Mesodermal cell (in vitro differentiated cells): ENCODE results near the gene KCNT1. TPM values are rescaled to one million over a fixed set of nuclear protein-coding genes. Genes with fewer than 3 reads are reported as not detected.

Experiments
- H3K27ac ChIP-seq: 2 replicates; pipeline ENCODE4 v1.7.0; 2013; ENCODE audit warnings: mild to moderate bottlenecking, low read depth, low read length, moderate library complexity; ENCODE audit not compliant: severe bottlenecking
- H3K36me3 ChIP-seq: 2 replicates; pipeline ENCODE4 v1.7.1; 2013; ENCODE audit warnings: mild to moderate bottlenecking, low read length, moderate library complexity; ENCODE audit not compliant: control insufficient read depth, insufficient read depth
- H3K4me1 ChIP-seq: one replicate; pipeline ENCODE4 v1.7.1; 2013; ENCODE audit warnings: mild to moderate bottlenecking, low read length; ENCODE audit not compliant: insufficient read depth, control insufficient read depth, poor library complexity, severe bottlenecking
- H3K4me3 ChIP-seq: 2 replicates; pipeline ENCODE4 v1.7.0; 2013; ENCODE audit warnings: low read length, control low read depth, mild to moderate bottlenecking; ENCODE audit not compliant: insufficient read depth, poor library complexity, severe bottlenecking; ENCODE audit errors: extremely low read depth
- H3K9me3 ChIP-seq: 2 replicates; pipeline ENCODE4 v1.7.1; 2013; ENCODE audit warnings: mild to moderate bottlenecking, low read length, moderate library complexity; ENCODE audit not compliant: control insufficient read depth
- WGBS, 2 experiments: methylation state at CpG; one replicate each; pipeline ENCODE4 v1.1.5; 2013; ENCODE audit warnings: missing lambda C conversion rate in 2 of 2; ENCODE audit not compliant: insufficient coverage in 2 of 2; 5-methylcytosine and 5-hydroxymethylcytosine counted together
- polyA plus RNA-seq, 2 experiments: library from polyadenylated mRNA; stranded (reverse); fragments of 50-300 nt; gene quantifications; one replicate each; pipeline ENCODE4 v1.2.3, GENCODE V29; 2013

KCNT1 gene
- polyA plus RNA-seq (2013, experiment 1 of 2): 0.07 TPM
- polyA plus RNA-seq (2013, experiment 2 of 2): not detected

- Histone ChIP-seq H3K4me1 (no peaks in the 10 kb centered on the region), H3K4me3 (peak within 1 kb of the TSS; percentile 18), H3K9me3 (no peaks in the 10 kb centered on the region), H3K36me3 (no peaks in the 10 kb centered on the region), H3K27ac (no peak within 1 kb of the TSS)
- WGBS, 2 experiments: 6 to 17% methylated on average over 37 to 40 of the region's 66 CpGs
These were observed at the start of gene KCNT1 for GRCh38 chr9:135701959-135702721. KCNT1 (plus strand) TSS chr9:135702185; CDS start chr9:135702259, 74 bp downstream.

- Histone ChIP-seq H3K9me3 (peaks cover 21% of the 10 kb centered on the region), H3K4me3 (no peak overlapping the region), H3K4me1 (no peaks in the 10 kb centered on the region), H3K36me3 (no peaks in the 10 kb centered on the region), H3K27ac (no peak overlapping the region)
- WGBS, 2 experiments: 92 to 94% methylated on average over 6 to 8 of the region's 8 CpGs
These were observed 46.7 kb upstream of the KCNT1 start for GRCh38 chr9:135655317-135655716.

- 84 to 90% methylated on average over 13 to 15 of the region's 15 CpGs for WGBS, 2 experiments
- Histone ChIP-seq H3K4me1 (peaks cover 7% of the 10 kb centered on the region), H3K27ac (no peak overlapping the region), H3K9me3 (peaks cover 6% of the 10 kb centered on the region), H3K36me3 (no peaks in the 10 kb centered on the region), H3K4me3 (no peak overlapping the region)
These were observed 44.6 kb upstream of the KCNT1 start for GRCh38 chr9:135657416-135657815.

GRCh38 chr9:135659252-135659651, 42.7 kb upstream of the KCNT1 start:
- Histone ChIP-seq H3K9me3 (peaks cover 4% of the 10 kb centered on the region), H3K4me3 (no peak overlapping the region), H3K4me1 (peaks cover 12% of the 10 kb centered on the region), H3K27ac (no peak overlapping the region), H3K36me3 (no peaks in the 10 kb centered on the region)
- WGBS, 2 experiments: 89 to 90% methylated on average over 13 of the region's 13 CpGs

- Histone ChIP-seq H3K4me3 (no peak overlapping the region), H3K36me3 (no peaks in the 10 kb centered on the region), H3K27ac (no peak overlapping the region), H3K9me3 (no peaks in the 10 kb centered on the region), H3K4me1 (peaks cover 12% of the 10 kb centered on the region)
- WGBS, 2 experiments: 95 to 96% methylated on average over 18 to 22 of the region's 22 CpGs
These were observed 41.6 kb upstream of the KCNT1 start for GRCh38 chr9:135660407-135660806.

GRCh38 chr9:135661816-135662560, 40.0 kb upstream of the KCNT1 start:
- WGBS, 2 experiments: 78 to 87% methylated on average over 9 to 12 of the region's 19 CpGs
- peak overlapping the region; percentile 77 for H3K27ac ChIP-seq
- no peaks in the 10 kb centered on the region for H3K9me3 ChIP-seq
- no peaks in the 10 kb centered on the region for H3K36me3 ChIP-seq
- H3K4me1 ChIP-seq: peaks cover 12% of the 10 kb centered on the region
- H3K4me3 ChIP-seq: no peak overlapping the region

- WGBS, 2 experiments: 70 to 78% methylated on average over 23 to 25 of the region's 25 CpGs
- Histone ChIP-seq H3K4me1 (peaks cover 12% of the 10 kb centered on the region), H3K27ac (peak within 1 kb of the TSS; percentile 77), H3K4me3 (no peak within 1 kb of the TSS), H3K9me3 (no peaks in the 10 kb centered on the region), H3K36me3 (no peaks in the 10 kb centered on the region)
These were observed 39.1 kb upstream of the KCNT1 start, which contains the start of gene LCN9 for GRCh38 chr9:135662758-135663450. LCN9 (plus strand) TSS chr9:135663309; CDS start chr9:135663322, 13 bp downstream.

GRCh38 chr9:135663451-135663770, 38.6 kb upstream of the KCNT1 start:
- no peaks in the 10 kb centered on the region for H3K36me3 ChIP-seq
- no peaks in the 10 kb centered on the region for H3K9me3 ChIP-seq
- H3K27ac ChIP-seq: no peak overlapping the region
- WGBS, 2 experiments: 83 to 100% methylated on average over 1 to 3 of the region's 3 CpGs
- peaks cover 12% of the 10 kb centered on the region for H3K4me1 ChIP-seq
- no peak overlapping the region for H3K4me3 ChIP-seq

GRCh38 chr9:135663857-135664256, 38.1 kb upstream of the KCNT1 start:
- no peaks in the 10 kb centered on the region for H3K36me3 ChIP-seq

GRCh38 chr9:135664266-135664665, 37.7 kb upstream of the KCNT1 start:
- no peak overlapping the region for H3K4me3 ChIP-seq
- 84 to 94% methylated on average over 9 of the region's 10 CpGs for WGBS, 2 experiments
- no peaks in the 10 kb centered on the region for H3K36me3 ChIP-seq
- peaks cover 12% of the 10 kb centered on the region for H3K4me1 ChIP-seq
- peaks cover 4% of the 10 kb centered on the region for H3K9me3 ChIP-seq
- no peak overlapping the region for H3K27ac ChIP-seq

More at GRCh38 chr9:135663857-135664256, 38.1 kb upstream of the KCNT1 start:
- H3K9me3 ChIP-seq: no peaks in the 10 kb centered on the region
- WGBS, 2 experiments: 93 to 95% methylated on average over 7 to 11 of the region's 12 CpGs
- H3K4me1 ChIP-seq: peaks cover 12% of the 10 kb centered on the region
- no peak overlapping the region for H3K4me3 ChIP-seq
- no peak overlapping the region for H3K27ac ChIP-seq
